SK-N-SH (cell line): Measurements from ENCODE around the gene GSTO2. TPM values are rescaled to one million over a fixed set of nuclear protein-coding genes. Genes with fewer than 3 reads are reported as not detected.

Source experiments
- CTCF ChIA-PET: fragments of 300-600, 350-600 bp; formaldehyde crosslinking; extraction: SDS; loops from one replicate; lab custom pipeline; 2021; lab: Yijun Ruan, JAX
- POLR2A ChIA-PET: fragments of 350-600 bp; sonication (Branson Sonifier 250); formaldehyde crosslinking; extraction: SDS; loops from one replicate; lab custom pipeline; 2020; ENCODE audit warnings: antibody characterized with exemption, inconsistent platforms; lab: Yijun Ruan, JAX
- DNase-seq: peaks from one replicate; pipeline ENCODE4 v3.0.0; 2012
- H2AFZ ChIP-seq: fragments of 200-600 bp; sonication (generic); 2 replicates; pipeline ENCODE4 v1.8.1; 2016; ENCODE audit warnings: antibody characterized with exemption, mild to moderate bottlenecking, low read depth
- H3F3A ChIP-seq: fragments of 200-600 bp; sonication (generic); replicated peaks from 2 replicates; pipeline ENCODE3; 2016; ENCODE audit warnings: antibody characterized with exemption, mild to moderate bottlenecking; ENCODE audit not compliant: insufficient read depth
- H3K27ac ChIP-seq, 2 experiments: fragments of 200-500 bp in 1 of 2; fragments of 200-600 bp in 1 of 2; sonication (Bioruptor generic) in 1 of 2; sonication (generic), shearing (Covaris generic) in 1 of 2; 2 replicates each; pipeline versions ENCODE4 v1.5.1 to v1.6.1; 2014 to 2016; ENCODE audit warnings: low read depth in 2 of 2, inconsistent platforms in 1 of 2, low read length in 1 of 2, mild to moderate bottlenecking in 1 of 2, mixed read lengths in 1 of 2
- H3K27me3 ChIP-seq: fragments of 200-600 bp; sonication (generic), shearing (Covaris generic); 2 replicates; pipeline ENCODE4 v1.6.1; 2016; ENCODE audit warnings: mixed run types; ENCODE audit not compliant: insufficient read depth
- H3K36me3 ChIP-seq, 2 experiments: fragments of 200-500 bp in 1 of 2; fragments of 200-600 bp in 1 of 2; sonication (Bioruptor generic) in 1 of 2; sonication (generic) in 1 of 2; replicated peaks in 1 of 2; 2 replicates each; pipeline versions ENCODE3 to v1.5.1; 2014 to 2016; ENCODE audit warnings: low read length in 1 of 2, mild to moderate bottlenecking in 1 of 2; ENCODE audit not compliant: insufficient read depth in 2 of 2, control insufficient read depth in 1 of 2
- H3K4me1 ChIP-seq, 2 experiments: fragments of 200-500 bp in 1 of 2; fragments of 200-600 bp in 1 of 2; sonication (Bioruptor generic) in 1 of 2; sonication (generic), shearing (Covaris generic) in 1 of 2; 2 replicates each; pipeline versions ENCODE4 v1.5.1 to v1.6.1; 2014 to 2016; ENCODE audit warnings: low read depth in 1 of 2, low read length in 1 of 2, mixed run types in 1 of 2; ENCODE audit not compliant: insufficient read depth in 2 of 2, control insufficient read depth in 1 of 2
- H3K4me2 ChIP-seq: fragments of 200-600 bp; sonication (generic), shearing (Covaris generic); 2 replicates; pipeline ENCODE4 v1.6.1; 2017; ENCODE audit warnings: mixed run types
- H3K4me3 ChIP-seq, 2 experiments: fragments of 200-500 bp in 1 of 2; fragments of 200-600 bp in 1 of 2; sonication (Bioruptor generic) in 1 of 2; sonication (generic), shearing (Covaris generic) in 1 of 2; 2 replicates each; pipeline versions ENCODE4 v1.5.1 to v1.8.1; 2014 to 2016; ENCODE audit warnings: low read depth in 2 of 2, inconsistent platforms in 1 of 2, low read length in 1 of 2, mild to moderate bottlenecking in 1 of 2, mixed read lengths in 1 of 2, moderate library complexity in 1 of 2
- H3K79me2 ChIP-seq: fragments of 200-600 bp; sonication (generic); 2 replicates; pipeline ENCODE4 v1.8.1; 2017; ENCODE audit warnings: mild to moderate bottlenecking; ENCODE audit not compliant: insufficient read depth
- H3K9ac ChIP-seq: fragments of 200-600 bp; sonication (generic); 2 replicates; pipeline ENCODE4 v1.6.1; 2017; ENCODE audit warnings: mixed run types
- H3K9me2 ChIP-seq: fragments of 200-600 bp; sonication (generic); 2 replicates; pipeline ENCODE4 v1.6.1; 2017; ENCODE audit warnings: mixed run types
- H3K9me3 ChIP-seq: fragments of 200-600 bp; sonication (generic); 2 replicates; pipeline ENCODE4 v1.6.1; 2017; ENCODE audit warnings: mixed run types, mild to moderate bottlenecking, moderate library complexity
- H4K20me1 ChIP-seq: fragments of 200-600 bp; sonication (generic); 2 replicates; pipeline ENCODE4 v1.6.1; 2017; ENCODE audit warnings: mild to moderate bottlenecking, mixed run types; ENCODE audit not compliant: insufficient read depth
- ELF1 ChIP-seq: IDR thresholded peaks from 2 replicates; pipeline ENCODE4 v1.4.0; 2012
- FOXJ3 ChIP-seq: sonication (generic); formaldehyde crosslinking; IDR thresholded peaks from 2 replicates; pipeline ENCODE4 v1.5.1; 2020; ENCODE audit warnings: mild to moderate bottlenecking, missing genetic modification reagents
- FOXM1 ChIP-seq: IDR thresholded peaks from 2 replicates; pipeline ENCODE4 v1.4.0; 2012; ENCODE audit warnings: low read depth, mild to moderate bottlenecking
- GATA2 ChIP-seq: sonication (generic); formaldehyde crosslinking; IDR thresholded peaks from 2 replicates; pipeline ENCODE4 v1.5.0; 2020; ENCODE audit warnings: mild to moderate bottlenecking, missing genetic modification reagents
- IRF3 ChIP-seq: fragments of 150-350 bp; IDR thresholded peaks from 2 replicates; pipeline ENCODE4 v1.6.1; 2016; ENCODE audit warnings: mild to moderate bottlenecking, low read depth, low read length
- JUND ChIP-seq: IDR thresholded peaks from 2 replicates; pipeline ENCODE4 v1.4.0; 2012
- MAX ChIP-seq: IDR thresholded peaks from 2 replicates; pipeline ENCODE4 v1.4.0; 2012; ENCODE audit warnings: low read depth
- MEF2A ChIP-seq: IDR thresholded peaks from 2 replicates; pipeline ENCODE4 v1.4.0; 2012; ENCODE audit warnings: low read depth, borderline replicate concordance
- MXI1 ChIP-seq: IDR thresholded peaks from 2 replicates; pipeline ENCODE4 v1.6.1; 2012; ENCODE audit warnings: mild to moderate bottlenecking, low read depth, low read length, improper control_type of control experiment
- NFIC ChIP-seq: IDR thresholded peaks from 2 replicates; pipeline ENCODE4 v1.4.0; 2012; ENCODE audit warnings: borderline replicate concordance
- NRF1 ChIP-seq: IDR thresholded peaks from 2 replicates; pipeline ENCODE4 v1.6.1; 2012; ENCODE audit warnings: low read depth, mild to moderate bottlenecking, low read length
- PBX3 ChIP-seq: IDR thresholded peaks from 2 replicates; pipeline ENCODE4; 2012
- POLR2AphosphoS5 ChIP-seq: IDR thresholded peaks from 2 replicates; pipeline ENCODE4 v1.6.1; 2012; ENCODE audit warnings: low read depth, low read length
- RAD21 ChIP-seq: IDR thresholded peaks from 2 replicates; pipeline ENCODE4 v1.6.1; 2012; ENCODE audit warnings: mild to moderate bottlenecking, low read length
- RFX5 ChIP-seq: IDR thresholded peaks from 2 replicates; pipeline ENCODE4 v1.6.1; 2012; ENCODE audit warnings: mild to moderate bottlenecking, improper control_type of control experiment, low read length
- SIN3A ChIP-seq: IDR thresholded peaks from 2 replicates; pipeline ENCODE4 v1.6.1; 2012; ENCODE audit warnings: low read depth, mild to moderate bottlenecking, low read length, moderate library complexity, borderline replicate concordance
- TAF1 ChIP-seq: IDR thresholded peaks from 2 replicates; pipeline ENCODE4 v1.6.1; 2012; ENCODE audit warnings: low read depth, mild to moderate bottlenecking, low read length, moderate library complexity, borderline replicate concordance
- TCF12 ChIP-seq: IDR thresholded peaks from 2 replicates; pipeline ENCODE4 v1.4.0; 2012
- USF1 ChIP-seq: IDR thresholded peaks from 2 replicates; pipeline ENCODE4 v1.4.0; 2012; ENCODE audit warnings: low read depth, borderline replicate concordance
- USF2 ChIP-seq: fragments of 150-350 bp; IDR thresholded peaks from 2 replicates; pipeline ENCODE4 v1.6.1; 2017; ENCODE audit warnings: antibody characterized with exemption, low read length, low read depth, borderline replicate concordance
- YY1 ChIP-seq: IDR thresholded peaks from 2 replicates; pipeline ENCODE4 v1.4.0; 2012; ENCODE audit warnings: low read depth, mild to moderate bottlenecking
- ZBTB33 ChIP-seq: IDR thresholded peaks from 2 replicates; pipeline ENCODE4 v1.4.0; 2012; ENCODE audit warnings: low read depth, borderline replicate concordance
- WGBS: methylation state at CpG from one replicate; pipeline ENCODE4 v1.1.6; 2017; ENCODE audit warnings: low lambda C conversion rate; 5-methylcytosine and 5-hydroxymethylcytosine counted together
- polyA plus RNA-seq, 3 experiments: library from polyadenylated mRNA; depleted of rRNA; stranded (reverse); fragments of >200 nt; gene quantifications; 2 replicates each; pipeline ENCODE4 v1.2.3, GENCODE V29; 2012

The GSTO2 gene
- polyA plus RNA-seq, 1 of the 3 experiments (the other 2 are of a cell fraction) = 0.49 TPM

- TF ChIP-seq ZBTB33 (no peak), FOXM1 (no peak), YY1 (no peak), TAF1 (no peak), FOXJ3 (no peak), POLR2AphosphoS5 (no peak), MAX (no peak), NFIC (no peak), PBX3 (no peak)
- TF ChIP-seq, all 33 proteins: peak for 0
Observed at GRCh38 chr10:104277785-104278184, 8.8 kb downstream of the GSTO2 start (continued).

GRCh38 chr10:104279550-104280259, 10.7 kb downstream of the GSTO2 start:
- H3K27ac ChIP-seq = no peak overlapping the region
- H3K79me2 ChIP-seq = no peaks in the 10 kb centered on the region
- H3K9me3 ChIP-seq = no peaks in the 10 kb centered on the region
- H3K9ac ChIP-seq = no peak overlapping the region
- TF ChIP-seq GATA2 (CRISPR knock-in tag) = no peak
- TF ChIP-seq TCF12 = no peak
- TF ChIP-seq ELF1 = no peak
- TF ChIP-seq TAF1 = no peak
- no peak for TF ChIP-seq MAX
- TF ChIP-seq JUND = no peak
- no peak for TF ChIP-seq SIN3A
- no peak for TF ChIP-seq USF2
- no peak for TF ChIP-seq IRF3
- no peak for TF ChIP-seq MXI1
- TF ChIP-seq FOXJ3 = no peak
- no peak for TF ChIP-seq NRF1
- no peak for TF ChIP-seq USF1
- TF ChIP-seq MEF2A = no peak
- no peak for TF ChIP-seq RAD21
- no peak for TF ChIP-seq RFX5
- no peaks in the 10 kb centered on the region for H3F3A ChIP-seq
- no peaks in the 10 kb centered on the region for H3K36me3 ChIP-seq
- no peak overlapping the region for H2AFZ ChIP-seq
- peaks cover 0 to 2% of the 10 kb centered on the region in 2 experiments; a peak in 1 of 4 replicates for H3K4me1 ChIP-seq
- H3K4me3 ChIP-seq = no peak overlapping the region
- H3K9me2 ChIP-seq = no peaks in the 10 kb centered on the region
- WGBS = 76% methylated on average over 3 of the region's 3 CpGs
- H4K20me1 ChIP-seq = no peaks in the 10 kb centered on the region
- no peak for DNase-seq
- no peaks in the 10 kb centered on the region for H3K27me3 ChIP-seq
- POLR2A ChIA-PET = no interaction called here
- CTCF ChIA-PET = interaction anchor here (0.9 to 8.7 kb wide), 5 partner anchors 9 to 74 kb away, joined by 3 to 118 read pairs (median 9); partner anchors contain the start of gene CFAP58
- no peak overlapping the region for H3K4me2 ChIP-seq
